Karpas-422 (cell line): ENCODE measurements around the gene SPOCK1. TPM values are rescaled to one million over a fixed set of nuclear protein-coding genes. Genes with fewer than 3 reads are reported as not detected.

Experiments used
- DNase-seq: peaks from one replicate; pipeline ENCODE4 v3.0.0-alpha.2; 2015
- H2AFZ ChIP-seq: fragments of 200-600 bp; sonication (generic); 2 replicates; pipeline ENCODE4 v1.6.1; 2014; ENCODE audit warnings: antibody characterized with exemption, low read length, mixed read lengths
- H3K27ac ChIP-seq: fragments of 200-600 bp; sonication (generic); 2 replicates; pipeline ENCODE4 v1.5.1; 2014; ENCODE audit warnings: mild to moderate bottlenecking, low read length, moderate library complexity
- H3K27me3 ChIP-seq: fragments of 200-600 bp; sonication (generic); 2 replicates; pipeline ENCODE4 v1.6.1; 2014; ENCODE audit warnings: low read length, mixed read lengths
- H3K36me3 ChIP-seq: fragments of 200-600 bp; sonication (generic); 2 replicates; pipeline ENCODE4 v1.6.1; 2014; ENCODE audit warnings: low read length, mixed read lengths; ENCODE audit not compliant: insufficient read depth
- H3K4me1 ChIP-seq: fragments of 200-600 bp; sonication (generic); 2 replicates; pipeline ENCODE4 v1.6.1; 2014; ENCODE audit warnings: mild to moderate bottlenecking, low read length, mixed read lengths
- H3K4me2 ChIP-seq: fragments of 200-600 bp; sonication (generic); 2 replicates; pipeline ENCODE4 v1.6.1; 2014; ENCODE audit warnings: low read length, low read depth, mild to moderate bottlenecking; ENCODE audit not compliant: poor library complexity, severe bottlenecking
- H3K4me3 ChIP-seq: fragments of 200-600 bp; sonication (generic); 2 replicates; pipeline ENCODE4 v1.5.1; 2014; ENCODE audit warnings: mild to moderate bottlenecking, antibody characterized with exemption, low read length, mixed read lengths
- H3K79me2 ChIP-seq: fragments of 200-600 bp; sonication (generic); 2 replicates; pipeline ENCODE4 v1.6.1; 2014; ENCODE audit warnings: mild to moderate bottlenecking, low read length, mixed read lengths
- H3K9ac ChIP-seq: fragments of 200-600 bp; sonication (generic); 2 replicates; pipeline ENCODE4 v1.6.0; 2014; ENCODE audit warnings: low read length
- H3K9me2 ChIP-seq: fragments of 200-600 bp; sonication (generic), shearing (Covaris generic); replicated peaks from 2 replicates; pipeline ENCODE4 v1.6.0; 2014; ENCODE audit warnings: mild to moderate bottlenecking, low read length, moderate library complexity; ENCODE audit not compliant: insufficient read depth
- H3K9me3 ChIP-seq: fragments of 300-700, 200-600 bp; sonication (generic); 2 replicates; pipeline ENCODE4 v1.6.1; 2014; ENCODE audit warnings: low read length, mixed read lengths
- H4K20me1 ChIP-seq: fragments of 200-600 bp; sonication (generic); 2 replicates; pipeline ENCODE4 v1.6.1; 2014; ENCODE audit warnings: mild to moderate bottlenecking, antibody characterized with exemption, low read length, low read depth; ENCODE audit not compliant: insufficient read depth
- total RNA-seq: library from RNA; depleted of rRNA; stranded (reverse); fragments of >200 nt; shearing (Covaris generic); gene quantifications from 2 replicates; pipeline ENCODE4 v1.2.3, GENCODE V29; 2014; ENCODE audit warnings: low replicate concordance

Gene SPOCK1
- total RNA-seq, 1 experiment from 2014 or later, result 1.0 TPM

- H3K9me3 ChIP-seq, result no peaks in the 10 kb centered on the region
- H3K27ac ChIP-seq, result no peak overlapping the region
- DNase-seq, result no peak
- H3K4me3 ChIP-seq, result no peak overlapping the region
- H3K27me3 ChIP-seq, result no peaks in the 10 kb centered on the region
- no peaks in the 10 kb centered on the region for H3K36me3 ChIP-seq
- peaks cover 16% of the 10 kb centered on the region for H3K4me1 ChIP-seq
- H4K20me1 ChIP-seq, result no peaks in the 10 kb centered on the region
- no peaks in the 10 kb centered on the region for H3K79me2 ChIP-seq
- no peak overlapping the region for H3K9ac ChIP-seq
- no peak overlapping the region for H2AFZ ChIP-seq
- no peaks in the 10 kb centered on the region for H3K9me2 ChIP-seq
- no peak overlapping the region for H3K4me2 ChIP-seq
These were observed 139.2 kb downstream of the SPOCK1 start for GRCh38 chr5:137359941-137360340.

- Histone ChIP-seq H3K9me3 (no peaks in the 10 kb centered on the region), H3K4me2 (no peak overlapping the region), H3K9ac (no peak overlapping the region), H4K20me1 (no peaks in the 10 kb centered on the region), H3K9me2 (no peaks in the 10 kb centered on the region), H3K4me3 (no peak overlapping the region), H2AFZ (no peak overlapping the region), H3K27me3 (no peaks in the 10 kb centered on the region), H3K36me3 (no peaks in the 10 kb centered on the region), H3K27ac (no peak overlapping the region), H3K79me2 (no peaks in the 10 kb centered on the region), H3K4me1 (no peaks in the 10 kb centered on the region)
- DNase-seq, result no peak
These were observed 141.7 kb downstream of the SPOCK1 start for GRCh38 chr5:137357436-137357835.

- H3K4me1 ChIP-seq, result no peaks in the 10 kb centered on the region
- no peaks in the 10 kb centered on the region for H3K36me3 ChIP-seq
- no peak overlapping the region for H2AFZ ChIP-seq
- H3K4me3 ChIP-seq, result no peak overlapping the region
- no peaks in the 10 kb centered on the region for H4K20me1 ChIP-seq
- H3K27me3 ChIP-seq, result no peaks in the 10 kb centered on the region
- H3K9ac ChIP-seq, result no peak overlapping the region
- no peak overlapping the region for H3K27ac ChIP-seq
- no peaks in the 10 kb centered on the region for H3K79me2 ChIP-seq
- DNase-seq, result no peak
- H3K9me2 ChIP-seq, result no peaks in the 10 kb centered on the region
- H3K9me3 ChIP-seq, result no peaks in the 10 kb centered on the region
- no peak overlapping the region for H3K4me2 ChIP-seq
These were observed 143.0 kb downstream of the SPOCK1 start for GRCh38 chr5:137356127-137356526.

- Histone ChIP-seq H3K27me3 (no peaks in the 10 kb centered on the region), H3K36me3 (no peaks in the 10 kb centered on the region), H2AFZ (no peak overlapping the region), H3K4me3 (no peak overlapping the region), H3K4me1 (no peaks in the 10 kb centered on the region), H4K20me1 (no peaks in the 10 kb centered on the region), H3K27ac (no peak overlapping the region), H3K9ac (no peak overlapping the region), H3K9me2 (no peaks in the 10 kb centered on the region), H3K9me3 (no peaks in the 10 kb centered on the region), H3K4me2 (no peak overlapping the region), H3K79me2 (no peaks in the 10 kb centered on the region)
- DNase-seq, result no peak
These were observed 143.4 kb downstream of the SPOCK1 start for GRCh38 chr5:137355708-137356107.

GRCh38 chr5:137352095-137352494 is 147.0 kb downstream of the SPOCK1 start:
- H3K9ac ChIP-seq, result no peak overlapping the region
- H3K9me2 ChIP-seq, result no peaks in the 10 kb centered on the region
- no peaks in the 10 kb centered on the region for H3K4me1 ChIP-seq
- H3K36me3 ChIP-seq, result no peaks in the 10 kb centered on the region
- H3K79me2 ChIP-seq, result no peaks in the 10 kb centered on the region
- H3K27ac ChIP-seq, result no peak overlapping the region
- no peaks in the 10 kb centered on the region for H3K27me3 ChIP-seq
- no peaks in the 10 kb centered on the region for H3K9me3 ChIP-seq
- DNase-seq, result no peak
- H3K4me2 ChIP-seq, result no peak overlapping the region
- no peak overlapping the region for H3K4me3 ChIP-seq
- H2AFZ ChIP-seq, result no peak overlapping the region
- no peaks in the 10 kb centered on the region for H4K20me1 ChIP-seq

- Histone ChIP-seq H3K9ac (no peak overlapping the region), H3K4me1 (no peaks in the 10 kb centered on the region)
These were observed 148.3 kb downstream of the SPOCK1 start for GRCh38 chr5:137350791-137351190.

GRCh38 chr5:137348759-137349158 is 150.4 kb downstream of the SPOCK1 start:
- Histone ChIP-seq H3K4me3 (no peak overlapping the region), H3K4me1 (no peaks in the 10 kb centered on the region), H3K27me3 (no peaks in the 10 kb centered on the region), H3K27ac (no peak overlapping the region), H3K79me2 (no peaks in the 10 kb centered on the region), H3K9me2 (no peaks in the 10 kb centered on the region), H4K20me1 (no peaks in the 10 kb centered on the region), H2AFZ (no peak overlapping the region), H3K9ac (no peak overlapping the region), H3K4me2 (no peak overlapping the region), H3K9me3 (no peaks in the 10 kb centered on the region), H3K36me3 (no peaks in the 10 kb centered on the region)
- DNase-seq, result no peak

More at GRCh38 chr5:137350791-137351190, 148.3 kb downstream of the SPOCK1 start:
- Histone ChIP-seq H3K79me2 (no peaks in the 10 kb centered on the region), H3K4me2 (no peak overlapping the region), H3K27ac (no peak overlapping the region), H3K4me3 (no peak overlapping the region), H3K27me3 (no peaks in the 10 kb centered on the region), H3K9me3 (no peaks in the 10 kb centered on the region), H3K9me2 (no peaks in the 10 kb centered on the region), H4K20me1 (no peaks in the 10 kb centered on the region), H3K36me3 (no peaks in the 10 kb centered on the region), H2AFZ (no peak overlapping the region)
- no peak for DNase-seq

- Histone ChIP-seq H3K79me2 (no peaks in the 10 kb centered on the region), H3K9ac (no peak overlapping the region), H3K36me3 (no peaks in the 10 kb centered on the region), H3K9me2 (no peaks in the 10 kb centered on the region), H3K4me2 (no peak overlapping the region), H3K4me1 (no peaks in the 10 kb centered on the region), H4K20me1 (no peaks in the 10 kb centered on the region), H3K27me3 (no peaks in the 10 kb centered on the region), H3K27ac (no peak overlapping the region), H3K4me3 (no peak overlapping the region), H3K9me3 (no peaks in the 10 kb centered on the region), H2AFZ (no peak overlapping the region)
- DNase-seq, result no peak
These were observed 151.3 kb downstream of the SPOCK1 start for GRCh38 chr5:137347865-137348264.

GRCh38 chr5:137346281-137346680 is 152.8 kb downstream of the SPOCK1 start:
- no peaks in the 10 kb centered on the region for H3K4me1 ChIP-seq
- no peak overlapping the region for H3K9ac ChIP-seq
- H3K4me2 ChIP-seq, result no peak overlapping the region
- H3K27ac ChIP-seq, result no peak overlapping the region
- H3K79me2 ChIP-seq, result no peaks in the 10 kb centered on the region
- H3K4me3 ChIP-seq, result no peak overlapping the region
- H4K20me1 ChIP-seq, result no peaks in the 10 kb centered on the region
- H3K9me2 ChIP-seq, result no peaks in the 10 kb centered on the region
- no peaks in the 10 kb centered on the region for H3K36me3 ChIP-seq
- DNase-seq, result no peak
- H2AFZ ChIP-seq, result no peak overlapping the region
- H3K27me3 ChIP-seq, result no peaks in the 10 kb centered on the region
- no peaks in the 10 kb centered on the region for H3K9me3 ChIP-seq
